ENCODE measurements around the gene PDE7B.

The PDE7B gene

GRCh38 chr6:136158387-136158821, 306.9 kb downstream of the PDE7B start:
- peak; percentile 17 for DNase-seq

GRCh38 chr6:136158971-136159370, 307.5 kb downstream of the PDE7B start:
- peak; percentile 54 for DNase-seq

GRCh38 chr6:136160250-136160649, 308.7 kb downstream of the PDE7B start:
- no peak for DNase-seq

DNA sequence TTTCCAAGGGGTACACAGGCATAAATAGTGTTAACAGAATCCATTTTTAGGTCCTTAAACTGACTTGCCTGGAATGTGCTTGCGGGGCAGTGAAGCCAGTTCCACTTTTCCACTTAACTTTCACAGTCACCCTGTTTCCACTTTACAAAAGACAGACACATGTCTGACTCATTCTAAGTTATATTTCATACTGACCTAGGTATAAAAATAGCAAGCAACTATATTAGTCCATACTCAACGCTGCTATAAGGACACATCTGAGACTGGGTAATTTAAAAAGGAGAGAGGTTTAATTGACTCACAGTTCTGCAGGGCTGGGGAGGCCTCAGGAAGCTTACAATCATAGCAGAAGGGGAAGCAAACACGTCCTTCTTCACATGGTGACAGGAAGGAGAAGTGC, 310.4 kb downstream of the PDE7B start:
- DNase-seq, result no peak

DNA sequence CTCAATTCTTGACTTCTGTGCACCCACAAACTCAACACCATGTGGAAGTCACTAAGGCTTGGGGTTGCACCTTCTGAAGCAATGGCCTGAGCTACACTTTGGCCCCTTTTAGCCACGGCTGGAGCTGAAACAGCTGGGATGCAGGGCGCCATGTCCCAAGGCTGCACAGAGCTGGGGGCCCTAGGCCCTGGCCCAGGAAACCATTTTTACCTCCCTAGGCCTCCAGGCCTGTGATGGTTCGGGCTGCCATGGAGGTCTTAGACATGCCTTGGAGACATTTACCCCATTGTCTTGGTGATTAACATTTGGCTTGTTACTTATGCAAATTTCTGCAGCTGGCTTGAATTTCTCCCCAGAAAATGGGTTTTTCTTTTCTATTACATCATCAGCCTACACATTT, 311.8 kb downstream of the PDE7B start:
- no peak for DNase-seq

DNA sequence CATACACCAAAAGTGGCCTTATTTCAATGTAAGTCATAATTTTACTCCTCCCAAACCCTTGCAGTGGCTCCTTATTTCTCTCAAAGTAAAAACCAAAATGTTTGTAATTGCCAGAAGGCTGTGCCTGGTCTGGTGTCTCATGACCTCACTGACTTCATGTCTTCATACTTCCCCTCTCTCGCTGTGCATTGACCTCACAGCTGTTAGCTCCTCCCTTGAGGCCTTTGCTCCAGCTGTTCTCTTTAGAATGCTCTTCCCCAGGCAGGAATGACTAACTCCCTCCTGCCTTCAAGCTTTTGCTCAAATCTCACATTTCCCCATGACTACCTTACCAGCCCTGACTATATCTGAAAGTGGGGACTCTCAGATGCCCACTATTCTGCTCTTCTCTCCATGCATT, 315.3 kb downstream of the PDE7B start:
- no peak for DNase-seq

DNA sequence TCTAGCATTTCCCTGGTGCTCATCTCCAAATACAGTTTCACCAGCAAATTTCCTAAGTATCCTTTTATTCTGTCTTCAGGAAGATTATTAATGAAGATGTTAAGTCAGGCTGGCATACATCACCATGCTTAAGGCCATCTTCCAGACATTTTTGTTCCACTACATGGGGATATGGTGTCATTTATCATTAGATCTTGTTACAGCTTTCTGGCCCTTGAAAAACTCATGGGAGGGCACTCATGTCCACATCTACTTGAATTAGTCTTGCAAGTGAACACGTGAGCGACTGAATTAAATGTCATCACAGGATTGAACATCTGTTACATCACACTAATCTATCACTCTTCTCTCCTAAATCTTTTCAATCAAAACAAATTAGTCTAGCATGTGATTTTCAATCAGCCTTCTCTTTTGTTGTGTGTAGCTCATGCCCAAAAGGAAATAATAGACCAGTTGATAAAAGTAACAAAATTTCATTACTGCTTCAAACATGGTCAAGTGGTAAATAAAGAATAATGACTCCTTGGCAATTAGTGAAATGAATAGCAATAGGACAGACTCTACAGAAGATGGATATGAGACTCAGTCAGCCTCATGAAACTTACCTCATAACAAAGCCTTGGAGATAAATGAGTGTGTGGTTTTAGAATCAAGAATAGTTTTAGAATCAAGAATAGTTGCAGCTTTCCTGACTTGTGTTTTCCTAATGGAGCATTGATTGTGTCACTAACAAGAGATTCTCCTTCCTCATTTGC, 318.1 kb downstream of the PDE7B start:
- no peak for DNase-seq

DNA sequence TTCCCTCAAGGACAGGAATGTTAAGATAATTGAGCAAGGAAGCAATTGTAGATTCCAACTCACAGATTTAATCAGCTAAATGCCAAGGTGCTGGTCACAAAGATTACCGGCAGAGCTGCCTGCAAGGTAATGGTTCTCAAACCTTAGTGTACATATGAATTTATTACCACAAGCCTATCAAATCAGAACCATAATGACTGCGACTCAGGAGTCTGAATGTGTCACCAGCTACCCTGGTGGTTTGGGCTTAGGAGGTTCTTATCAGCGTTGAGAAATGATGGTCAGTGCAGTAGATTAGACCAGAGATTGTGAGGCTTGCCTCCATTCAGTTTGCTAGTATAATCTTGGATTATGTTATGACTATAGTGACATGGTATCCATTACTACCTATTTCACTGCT, 319.7 kb downstream of the PDE7B start:
- DNase-seq, result no peak

- no peak for DNase-seq
Measured at GRCh38 chr6:136173519-136174507, 322.3 kb downstream of the PDE7B start.

DNA sequence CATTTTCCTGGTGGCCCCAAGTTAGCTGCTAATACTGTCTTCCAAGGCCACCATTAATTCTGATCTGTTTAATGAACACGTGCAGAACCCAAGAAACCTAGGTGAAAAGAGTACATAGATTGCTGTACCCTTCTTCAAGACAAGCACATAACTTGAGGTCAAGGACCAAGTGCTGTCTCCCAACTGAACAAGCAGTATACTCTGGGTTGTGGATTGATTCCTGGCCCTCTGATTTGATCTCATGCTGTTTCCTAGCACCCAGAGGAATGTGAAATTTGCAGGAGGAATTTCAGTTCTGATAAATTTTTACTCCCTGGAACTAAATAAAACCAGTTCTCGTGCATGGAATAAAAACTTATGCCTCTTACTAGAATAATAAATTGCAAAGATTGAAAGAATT, 323.0 kb downstream of the PDE7B start:
- DNase-seq, result no peak

DNA sequence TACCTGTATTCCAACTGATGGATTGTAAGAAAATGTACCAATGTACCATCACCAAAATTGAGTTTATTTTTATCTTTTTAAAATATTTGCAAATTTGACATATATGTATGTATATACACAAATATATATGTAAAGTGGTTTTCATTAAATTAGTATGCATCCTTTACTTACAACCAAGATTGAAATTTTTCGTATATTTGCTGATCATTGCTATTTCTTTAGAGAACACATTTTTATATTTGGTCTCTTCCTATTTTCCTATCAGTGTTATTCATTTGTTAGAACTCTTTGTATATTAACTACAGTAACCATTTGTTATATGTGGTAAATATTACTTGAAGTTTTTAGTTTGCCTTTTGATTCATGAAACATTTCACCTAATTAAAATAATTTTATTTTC, 324.4 kb downstream of the PDE7B start:
- no peak for DNase-seq

DNA sequence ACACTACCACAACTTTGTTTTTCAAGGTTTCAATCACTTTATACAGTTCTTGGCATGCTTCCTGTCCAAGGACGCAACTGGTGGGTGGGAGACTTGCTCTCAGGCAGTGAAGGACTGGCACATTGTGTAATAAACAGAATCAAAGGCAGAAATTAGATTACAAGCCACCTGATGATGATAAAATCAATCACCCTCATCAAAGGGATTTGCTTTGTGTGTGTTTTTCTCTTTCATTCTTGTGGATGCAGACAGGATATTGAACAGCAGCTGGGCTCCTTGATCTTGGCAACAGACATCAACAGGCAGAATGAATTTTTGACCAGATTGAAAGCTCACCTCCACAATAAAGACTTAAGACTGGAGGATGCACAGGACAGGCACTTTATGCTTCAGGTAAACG, 327.2 kb downstream of the PDE7B start:
- DNase-seq, result no peak

DNA sequence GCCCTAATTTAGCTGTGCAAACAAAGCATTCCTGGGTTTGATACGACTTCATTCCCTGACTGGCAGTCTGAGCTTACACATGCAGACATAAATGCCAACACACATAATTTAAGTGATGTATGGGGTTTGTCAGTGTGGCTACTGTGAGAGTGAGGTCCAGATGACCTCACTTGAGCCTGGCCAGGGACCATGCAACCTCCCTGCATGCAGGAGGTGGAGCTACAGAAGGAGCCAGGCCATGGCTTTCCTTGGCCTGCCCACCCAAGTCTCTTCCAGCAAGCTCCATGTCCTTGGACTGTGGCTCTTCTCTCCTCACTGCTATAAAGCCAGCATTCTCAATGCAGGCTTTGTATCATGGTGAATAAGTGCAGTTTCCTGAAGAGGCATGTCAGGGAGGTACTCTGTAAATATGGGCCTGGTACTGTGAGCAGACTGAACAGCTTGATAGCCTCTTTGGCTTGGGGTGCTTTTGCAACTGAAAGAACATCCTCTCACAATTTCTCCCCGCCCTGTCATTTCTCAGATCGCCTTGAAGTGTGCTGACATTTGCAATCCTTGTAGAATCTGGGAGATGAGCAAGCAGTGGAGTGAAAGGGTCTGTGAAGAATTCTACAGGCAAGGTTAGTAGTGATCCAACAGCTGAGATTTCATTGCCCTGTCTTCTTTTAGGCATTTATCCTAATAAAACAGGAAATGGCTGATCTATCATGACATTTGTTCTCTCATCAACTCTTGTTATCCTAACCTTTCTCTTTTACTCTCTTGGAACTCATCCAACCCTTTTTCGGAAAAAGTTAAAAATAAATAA, 329.4 kb downstream of the PDE7B start:
- DNase-seq, result no peak

DNA sequence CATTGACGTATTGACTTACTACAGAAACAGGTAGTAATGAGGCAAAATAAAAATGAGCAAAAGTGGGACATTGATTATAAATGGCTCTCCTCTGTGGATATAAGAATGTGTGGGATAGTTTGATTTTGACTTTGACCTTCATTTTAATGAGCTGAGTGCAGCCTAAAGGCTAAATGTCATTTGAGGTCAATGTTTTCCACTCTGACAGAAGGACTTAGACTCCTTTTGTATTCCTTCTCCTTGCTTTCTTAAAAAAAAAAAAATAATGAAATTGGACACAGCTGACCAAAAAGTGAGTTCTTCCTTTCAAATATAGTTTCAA, 330.0 kb downstream of the PDE7B start:
- no peak for DNase-seq

DNA sequence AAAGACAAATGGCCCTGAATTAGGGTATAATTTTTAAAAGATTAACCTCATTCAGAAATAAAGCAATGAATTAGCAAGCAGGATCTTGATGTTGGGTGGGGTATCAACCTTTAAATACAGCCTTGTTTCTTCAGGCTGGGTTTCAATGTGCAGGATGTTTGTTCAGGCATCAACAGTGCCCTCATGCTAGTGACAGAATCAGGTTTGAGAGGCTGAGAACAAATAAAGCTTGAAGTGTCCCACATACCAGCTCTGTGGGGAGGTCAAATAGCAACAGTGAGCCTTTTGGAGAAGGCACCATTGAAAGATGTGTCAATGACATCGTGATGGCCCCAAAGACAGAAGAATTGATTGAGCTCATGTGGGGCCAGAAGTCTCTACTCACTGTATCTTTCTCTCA, 330.4 kb downstream of the PDE7B start:
- no peak for DNase-seq

DNA sequence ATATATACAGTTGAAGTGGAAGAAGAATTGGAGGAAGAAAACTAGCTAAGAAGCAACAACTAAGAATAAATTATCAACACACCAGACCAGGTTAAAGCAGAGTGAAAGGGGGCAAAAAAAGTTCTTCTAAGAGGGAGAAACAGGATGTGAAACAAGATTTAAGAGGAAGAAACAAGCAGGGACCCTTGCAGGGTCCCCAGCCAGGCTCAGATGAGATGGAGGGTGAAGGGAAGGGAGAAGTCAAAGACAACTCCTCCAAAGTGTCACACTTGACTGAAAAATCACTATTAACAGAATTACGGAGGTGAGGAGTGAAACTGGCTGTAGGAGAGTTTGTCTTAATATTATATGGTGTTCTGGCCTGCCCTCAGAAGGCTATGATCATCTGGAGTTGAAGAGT, 333.2 kb downstream of the PDE7B start:
- no peak for DNase-seq

GRCh38 chr6:136186363-136186762, 334.9 kb downstream of the PDE7B start:
- DNase-seq, result no peak

DNA sequence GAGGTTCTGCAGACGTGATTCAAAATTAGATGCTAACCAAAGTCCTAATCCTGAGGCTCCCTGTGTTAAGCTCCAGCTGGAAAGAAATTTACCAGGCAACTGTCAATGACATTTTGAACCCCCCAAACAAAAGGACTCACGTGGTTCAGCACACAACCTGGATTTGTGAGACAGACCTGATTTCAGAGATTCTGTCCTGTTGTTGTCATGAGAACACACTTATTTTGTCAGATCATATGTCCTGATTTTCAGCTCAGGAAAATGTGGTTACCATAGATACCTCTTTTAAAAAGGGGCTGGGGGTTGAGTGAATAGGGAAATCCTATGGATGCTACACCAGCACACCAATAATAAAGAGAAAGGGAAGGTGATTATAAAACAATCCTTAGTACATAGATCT, 337.0 kb downstream of the PDE7B start:
- no peak for DNase-seq

GRCh38 chr6:136189104-136189503, 337.6 kb downstream of the PDE7B start:
- DNase-seq, result no peak

DNA sequence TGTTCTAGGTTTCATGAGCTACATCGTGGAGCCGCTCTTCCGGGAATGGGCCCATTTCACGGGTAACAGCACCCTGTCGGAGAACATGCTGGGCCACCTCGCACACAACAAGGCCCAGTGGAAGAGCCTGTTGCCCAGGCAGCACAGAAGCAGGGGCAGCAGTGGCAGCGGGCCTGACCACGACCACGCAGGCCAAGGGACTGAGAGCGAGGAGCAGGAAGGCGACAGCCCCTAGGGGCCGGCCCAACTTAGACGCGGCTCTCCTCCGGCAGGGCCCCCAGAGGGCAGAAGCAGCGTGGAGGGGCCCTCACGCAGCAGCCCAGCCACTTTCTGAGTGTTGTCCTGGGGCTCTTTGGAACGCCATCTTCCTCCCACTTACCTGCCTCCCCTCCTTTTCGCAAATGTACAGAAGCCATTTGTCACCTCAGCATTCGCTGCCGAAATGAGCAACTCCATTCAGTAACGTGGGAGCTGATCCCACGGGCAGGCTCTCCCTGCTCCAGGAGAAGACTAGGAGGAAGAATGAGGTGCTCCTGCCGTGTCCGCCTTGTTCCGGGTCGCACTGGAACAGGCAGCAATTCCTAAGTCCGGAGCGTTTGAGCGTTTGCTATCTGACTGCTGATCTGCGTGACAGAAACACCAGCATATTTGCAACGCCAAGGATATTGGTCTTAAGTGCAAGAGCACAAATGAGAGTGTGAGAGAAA, 340.3 kb downstream of the PDE7B start:
- no peak for DNase-seq

GRCh38 chr6:136192902-136193301, 341.4 kb downstream of the PDE7B start:
- DNase-seq, result no peak

DNA sequence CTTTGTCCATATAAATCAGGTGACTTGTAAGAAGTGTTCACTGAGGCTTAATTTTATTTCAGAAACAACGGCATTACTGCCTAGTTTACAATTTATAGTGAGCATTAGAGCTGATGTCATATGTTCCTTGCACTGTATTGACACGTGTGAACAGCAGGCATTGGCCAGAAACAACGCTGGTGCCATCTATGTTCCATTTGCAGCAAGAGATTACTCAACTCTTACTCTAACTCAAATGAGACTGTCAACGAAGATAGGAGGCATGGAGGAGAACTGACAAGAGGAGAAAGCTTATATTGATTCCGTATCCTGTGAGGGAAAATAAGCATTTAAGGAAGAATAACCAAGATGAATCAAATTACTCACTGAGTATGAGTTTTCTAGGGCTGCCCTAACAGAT, 350.2 kb downstream of the PDE7B start:
- no peak for DNase-seq

DNA sequence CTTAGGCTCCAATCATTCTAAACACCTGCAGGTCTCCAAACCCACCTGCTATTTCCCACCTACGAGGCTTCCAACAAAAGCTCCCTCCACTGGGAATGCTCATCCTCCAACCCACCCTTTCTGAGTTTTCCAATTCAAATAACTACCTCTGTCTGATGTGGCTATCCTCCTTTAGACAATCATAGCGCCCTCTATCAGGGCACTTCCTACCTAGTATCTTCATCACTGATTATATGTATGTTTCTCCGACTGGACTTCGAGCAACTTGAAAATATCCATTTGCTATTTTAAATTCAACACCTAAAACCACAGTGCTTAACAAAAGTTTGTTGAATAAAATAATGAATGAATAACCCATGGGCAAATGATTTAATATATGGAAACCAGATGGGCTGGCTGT, 357.3 kb downstream of the PDE7B start:
- no peak for DNase-seq

All from DMS79 (cell line).